GM19328 (cell line): ENCODE measurements around the gene RAB28.

Experiments used
- ATAC-seq: cut with Tn5 transposase; IDR thresholded peaks from one replicate; pipeline ENCODE4 v1.9.1; 2021; ENCODE audit warnings: mild to moderate bottlenecking, moderate library complexity; ENCODE audit not compliant: unreplicated experiment

RAB28 gene

GRCh38 chr4:13484122-13484748 is at the start of gene RAB28:
Gene RAB28, minus strand, starts transcription at chr4:13484340.
- peak; percentile 97 for ATAC-seq

- ATAC-seq, result no peak
These were observed 47.5 kb upstream of the RAB28 start for GRCh38 chr4:13531625-13531998.

- no peak for ATAC-seq
These were observed 46.9 kb upstream of the RAB28 start for GRCh38 chr4:13530823-13531624.

GRCh38 chr4:13529128-13529919 is 45.2 kb upstream of the RAB28 start:
- no peak for ATAC-seq

GRCh38 chr4:13528821-13529127 is 44.6 kb upstream of the RAB28 start:
- ATAC-seq, result no peak

- ATAC-seq, result peak; percentile 66
These were observed 44.1 kb upstream of the RAB28 start for GRCh38 chr4:13527981-13528820.

- no peak for ATAC-seq
These were observed 43.2 kb upstream of the RAB28 start for GRCh38 chr4:13527192-13527980.

GRCh38 chr4:13526658-13527057 is 42.5 kb upstream of the RAB28 start:
- no peak for ATAC-seq

- no peak for ATAC-seq
These were observed 41.6 kb upstream of the RAB28 start for GRCh38 chr4:13525606-13526281.

GRCh38 chr4:13524504-13525243 is 40.5 kb upstream of the RAB28 start:
- ATAC-seq, result no peak

GRCh38 chr4:13523591-13524503 is 39.7 kb upstream of the RAB28 start:
- no peak for ATAC-seq

- ATAC-seq, result no peak
These were observed 39.0 kb upstream of the RAB28 start for GRCh38 chr4:13523105-13523477.

GRCh38 chr4:13522282-13523104 is 38.4 kb upstream of the RAB28 start:
- ATAC-seq, result no peak

- ATAC-seq, result no peak
These were observed 36.9 kb upstream of the RAB28 start for GRCh38 chr4:13521047-13521446.

GRCh38 chr4:13516315-13516860 is 32.2 kb upstream of the RAB28 start:
- ATAC-seq, result no peak

GRCh38 chr4:13515268-13515667 is 31.1 kb upstream of the RAB28 start:
- no peak for ATAC-seq

GRCh38 chr4:13514722-13515121 is 30.6 kb upstream of the RAB28 start:
- no peak for ATAC-seq
